GM18519 (cell line): ENCODE data around the gene SEMA6D.

Experiments
- ATAC-seq: cut with Tn5 transposase; IDR thresholded peaks from one replicate; pipeline ENCODE4 v1.9.1; 2021; ENCODE audit warnings: mild to moderate bottlenecking, moderate library complexity; ENCODE audit not compliant: unreplicated experiment, low FRiP score

Gene SEMA6D

DNA sequence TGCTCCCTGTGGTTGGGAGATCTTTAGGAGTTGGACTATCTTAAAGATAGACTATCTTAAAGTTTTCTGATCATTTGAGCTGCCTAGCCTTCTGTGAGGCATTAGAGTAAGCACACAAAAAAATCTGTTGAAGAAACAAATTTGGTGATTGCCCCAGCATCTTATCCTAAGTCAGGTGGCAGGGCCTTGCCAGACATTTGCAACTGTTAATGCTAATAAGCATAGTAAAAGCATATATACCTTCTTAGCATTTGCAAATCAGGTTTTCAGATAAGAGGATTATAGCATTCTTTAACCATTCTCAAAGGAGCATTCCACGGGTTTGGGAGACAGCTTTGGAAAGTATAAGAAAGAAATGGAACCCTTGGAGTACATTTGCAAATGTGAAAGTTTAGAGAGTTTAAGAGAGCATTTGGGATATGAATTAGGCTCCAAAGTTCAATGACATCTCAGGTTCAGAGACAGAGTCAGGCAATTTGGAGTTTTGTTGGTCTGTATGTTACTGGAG, 61.0 kb downstream of the SEMA6D start:
- no peak for ATAC-seq

DNA sequence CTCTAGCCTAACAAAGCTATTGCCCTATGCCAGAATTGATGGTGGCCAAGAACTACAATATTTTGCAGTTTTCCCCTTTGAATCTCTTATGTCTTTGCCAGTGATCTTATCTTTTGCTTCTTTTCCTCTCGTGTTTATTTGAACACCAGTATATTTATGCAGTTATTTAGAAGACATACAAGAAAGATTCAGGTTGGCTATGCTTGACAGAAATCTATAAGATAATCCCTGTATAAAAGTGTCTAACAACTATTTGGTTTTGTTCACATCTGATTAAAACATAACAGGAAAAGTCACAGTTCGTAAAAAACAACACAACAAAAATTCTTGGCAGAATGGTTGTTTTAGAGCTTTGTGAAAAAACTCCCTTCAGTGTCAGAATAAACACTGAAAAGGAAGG, 63.7 kb downstream of the SEMA6D start:
- no peak for ATAC-seq

DNA sequence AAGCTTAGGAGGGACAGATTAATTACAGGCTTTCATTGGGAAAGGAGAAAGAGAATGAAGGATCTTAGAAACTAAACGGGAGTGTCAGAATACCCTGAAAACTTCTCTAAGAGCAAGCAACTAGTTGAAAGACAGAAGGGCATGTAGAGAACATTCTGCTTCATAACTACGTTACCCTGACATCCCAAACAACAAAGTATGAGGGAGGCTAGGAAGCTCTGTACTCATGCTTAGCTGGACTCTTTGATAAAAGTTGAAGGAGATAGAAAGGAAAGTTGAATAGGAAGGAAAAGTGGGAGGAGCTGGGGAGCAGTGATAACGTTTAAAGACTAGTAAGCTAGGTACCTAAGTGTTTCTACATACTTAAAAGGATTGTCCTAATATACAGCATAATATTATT, 64.2 kb downstream of the SEMA6D start:
- ATAC-seq = no peak

DNA sequence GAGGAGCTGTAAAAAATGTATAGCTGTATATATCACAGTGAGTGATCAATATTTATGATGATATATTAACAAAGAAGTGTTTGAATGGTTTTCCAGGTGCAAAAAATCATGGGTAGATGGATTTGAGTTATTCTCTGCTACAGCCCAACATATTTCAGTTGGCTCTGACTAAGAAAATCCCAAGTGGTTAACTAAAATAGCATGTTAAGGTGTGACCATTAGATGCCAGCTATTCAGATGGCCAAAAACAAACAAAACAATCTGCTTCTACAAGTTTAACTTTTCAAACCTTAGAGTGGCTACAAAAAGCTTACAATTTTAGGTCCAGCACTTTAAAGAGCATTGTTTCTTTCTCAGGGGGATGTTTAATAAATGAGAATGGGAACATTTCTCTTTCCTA, 67.5 kb downstream of the SEMA6D start:
- ATAC-seq = no peak

DNA sequence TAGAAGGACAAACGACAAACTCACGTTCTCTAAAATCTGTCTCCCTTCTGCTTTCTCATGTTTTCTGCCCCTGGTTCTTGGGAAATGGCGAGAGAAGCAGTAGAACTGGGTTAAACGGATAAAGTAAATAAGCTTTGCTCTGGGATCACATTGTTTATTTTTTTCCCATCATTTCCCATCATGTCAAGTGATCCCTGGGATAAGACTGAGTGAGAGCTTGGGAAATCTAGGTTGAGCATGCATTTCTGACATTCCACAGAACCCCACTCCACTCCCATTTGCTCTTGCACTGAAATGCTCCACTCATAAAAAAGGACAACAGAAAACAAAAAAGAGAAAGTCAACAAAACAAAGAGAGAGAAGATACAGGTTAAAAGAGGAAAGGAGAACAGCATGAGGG, 69.1 kb downstream of the SEMA6D start:
- ATAC-seq = no peak

DNA sequence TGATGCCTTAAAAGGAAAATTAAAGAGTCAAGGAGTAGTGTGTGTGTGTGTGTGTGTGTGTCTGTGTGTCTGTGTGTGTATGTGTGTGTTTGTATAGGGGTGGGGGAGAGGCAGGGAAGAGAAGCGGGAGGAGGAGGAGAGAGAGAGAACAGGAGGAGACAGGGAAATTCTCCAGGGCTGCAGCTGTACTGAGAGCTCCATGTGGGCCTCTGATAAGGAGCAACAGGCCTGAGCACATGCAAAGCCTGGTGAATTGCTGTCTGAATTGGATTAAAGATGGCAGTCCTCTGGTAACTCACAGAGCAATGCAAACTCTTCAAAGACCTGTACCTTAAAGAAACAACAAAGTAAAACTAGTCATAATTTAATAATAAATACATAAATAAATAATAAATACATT, 70.6 kb downstream of the SEMA6D start:
- no peak for ATAC-seq

DNA sequence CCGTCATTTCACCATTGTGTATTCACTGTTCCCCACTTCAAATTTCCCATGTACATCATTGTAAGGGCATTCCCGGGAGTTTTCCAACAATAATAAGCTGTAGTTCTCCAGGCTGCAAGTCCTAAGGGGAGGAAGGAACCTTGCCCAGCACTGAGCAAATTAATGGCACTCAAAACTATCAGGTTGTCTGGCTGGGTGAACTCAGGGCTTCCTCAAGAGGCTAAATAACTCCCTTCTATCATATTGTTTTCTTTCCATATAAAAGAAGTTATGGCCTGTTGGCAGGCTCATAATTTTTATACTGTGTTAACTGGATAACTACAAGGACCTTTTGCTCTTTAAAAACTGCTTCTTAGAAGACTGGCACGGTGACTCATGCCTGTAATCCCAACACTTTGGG, 71.4 kb downstream of the SEMA6D start:
- ATAC-seq = no peak

DNA sequence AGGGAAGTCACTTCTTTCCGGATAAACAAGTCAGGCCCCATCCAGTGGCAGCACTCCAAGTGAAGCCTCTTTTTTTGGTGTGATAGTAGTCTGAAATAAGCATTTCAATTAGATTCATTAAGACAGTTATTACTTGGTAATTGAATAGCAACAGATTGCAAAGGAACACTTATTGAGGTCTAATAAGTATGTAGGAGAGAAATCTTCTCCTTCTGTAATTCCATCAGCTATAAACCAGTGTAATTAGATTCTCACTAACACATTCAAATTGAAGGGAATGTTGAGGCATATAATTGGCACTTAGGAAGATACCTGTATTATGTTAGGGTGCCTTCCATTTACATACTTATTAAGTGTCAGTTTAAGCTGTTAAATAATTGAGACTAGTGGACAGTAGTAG, 73.9 kb downstream of the SEMA6D start:
- no peak for ATAC-seq

DNA sequence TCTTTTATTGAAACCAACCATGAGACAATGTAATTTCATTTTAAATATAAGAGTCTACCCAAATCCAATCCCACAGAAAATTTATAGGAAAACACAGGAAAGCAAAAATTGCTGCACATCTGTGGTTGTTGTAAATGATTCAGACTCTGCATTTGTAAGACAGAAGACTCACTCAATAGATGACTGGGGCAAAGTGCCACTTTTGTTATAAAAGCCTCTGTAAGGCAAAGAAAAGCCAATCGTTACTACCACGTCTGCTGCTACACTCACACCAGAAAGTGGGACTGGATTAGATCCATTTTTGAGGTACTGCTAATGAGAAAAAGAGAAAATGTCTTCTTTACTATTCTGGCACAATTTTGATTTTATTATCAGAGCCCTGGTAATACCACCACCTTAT, 74.9 kb downstream of the SEMA6D start:
- ATAC-seq = no peak

DNA sequence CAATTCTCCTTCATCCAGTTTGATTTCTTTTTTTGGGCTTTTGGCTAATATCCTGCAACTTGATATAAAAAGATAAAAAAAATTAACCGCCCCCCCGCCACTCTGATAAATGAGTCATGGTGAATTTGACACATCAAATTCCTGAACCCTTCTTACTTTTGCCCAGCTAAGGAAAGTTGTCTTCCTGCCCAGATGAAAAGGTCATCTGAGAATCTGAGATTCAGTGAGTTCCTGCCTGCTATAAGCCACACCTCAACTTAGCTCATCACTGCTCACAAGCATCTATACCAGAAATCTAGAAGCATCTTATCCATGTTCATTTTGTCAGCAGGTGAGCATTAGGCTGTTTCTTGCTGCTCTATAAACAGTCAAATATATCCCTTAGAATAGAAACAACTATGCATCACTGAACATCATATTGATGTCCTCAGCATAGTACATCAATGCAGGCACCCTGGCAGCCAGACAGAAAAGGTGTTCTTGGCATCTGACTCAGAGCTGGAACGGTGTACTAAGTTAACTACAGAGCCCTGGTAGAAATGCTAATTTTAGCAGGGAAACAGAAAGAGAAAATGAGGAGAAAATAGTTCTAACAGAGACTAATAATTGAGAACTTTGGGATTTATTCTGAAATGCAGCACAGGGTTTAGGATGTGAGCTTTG, 77.1 kb downstream of the SEMA6D start:
- ATAC-seq = no peak

DNA sequence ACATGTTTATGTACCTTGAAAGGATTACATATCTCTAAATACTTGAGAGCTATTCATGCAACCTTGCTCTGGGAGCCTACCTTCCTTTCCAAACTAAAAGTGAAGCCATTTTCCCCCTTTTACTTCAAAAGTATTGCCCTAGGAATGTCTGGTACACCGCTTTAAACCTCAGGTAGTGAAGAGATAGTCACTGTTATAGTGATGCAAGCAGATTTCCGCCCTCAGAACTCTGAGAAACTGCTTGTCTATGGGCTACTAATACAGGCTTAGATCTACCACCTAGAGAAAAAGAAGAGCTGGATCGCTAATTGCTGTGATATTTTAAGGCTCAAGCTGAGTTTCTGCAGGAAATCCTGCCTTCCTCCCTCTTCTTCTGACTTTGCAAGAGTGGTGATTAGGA, 78.6 kb downstream of the SEMA6D start:
- ATAC-seq = no peak

DNA sequence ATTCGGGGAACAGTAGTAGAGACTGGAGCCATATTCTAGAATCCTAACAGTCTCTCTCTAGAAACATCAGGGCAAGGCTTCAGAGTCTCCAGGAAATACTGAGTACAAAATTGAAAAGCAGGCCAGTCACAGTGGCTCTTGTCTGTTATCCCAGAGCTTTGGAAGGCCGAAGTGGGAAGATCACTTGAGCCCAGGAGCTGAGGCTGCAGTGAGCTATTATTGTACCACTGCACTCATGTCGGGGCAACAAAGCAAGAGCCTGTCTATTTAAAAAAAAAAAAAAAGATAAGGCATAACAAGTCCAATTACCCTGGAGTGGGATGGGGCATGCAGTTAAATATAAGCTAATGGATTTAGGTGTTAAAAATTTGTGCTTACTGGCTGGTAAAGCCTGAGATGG, 79.0 kb downstream of the SEMA6D start:
- ATAC-seq = no peak

DNA sequence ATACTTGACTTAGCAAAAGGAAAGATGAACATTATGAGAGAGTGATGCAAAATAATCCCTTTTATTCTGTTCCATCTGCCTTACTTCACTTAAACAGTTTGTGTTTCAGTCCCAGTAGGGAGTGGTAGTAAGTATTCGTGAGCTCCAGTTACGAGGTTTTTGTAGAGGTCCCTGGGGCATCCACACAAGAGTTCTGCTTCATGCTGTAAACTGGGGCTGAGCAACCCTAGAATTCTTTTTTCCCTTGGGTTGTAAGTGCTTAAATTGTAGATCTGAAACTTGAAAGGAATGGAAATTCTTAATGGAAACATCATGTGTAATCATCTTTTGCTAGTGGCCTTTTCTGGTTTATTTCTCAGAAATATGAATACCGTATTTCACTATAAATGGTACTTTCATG, 79.5 kb downstream of the SEMA6D start:
- no peak for ATAC-seq

DNA sequence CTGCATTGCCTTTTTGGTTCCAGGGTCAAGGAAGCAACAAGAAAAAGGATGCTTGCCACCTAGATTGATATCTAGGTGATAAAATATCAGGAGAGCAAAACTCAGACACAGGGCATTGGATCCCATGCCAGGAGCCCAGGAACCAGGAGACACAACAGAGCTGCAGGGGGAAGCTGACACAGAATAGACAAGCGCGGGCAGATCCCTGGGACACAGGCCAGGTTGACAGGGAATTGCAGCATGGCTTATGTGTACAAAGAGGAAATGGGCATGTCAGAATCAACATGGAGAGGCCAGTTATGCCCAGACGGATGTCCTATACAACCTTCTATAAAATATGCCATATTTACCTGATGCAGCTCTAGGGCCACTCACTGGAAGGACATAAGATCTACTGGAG, 84.2 kb downstream of the SEMA6D start:
- ATAC-seq = no peak

DNA sequence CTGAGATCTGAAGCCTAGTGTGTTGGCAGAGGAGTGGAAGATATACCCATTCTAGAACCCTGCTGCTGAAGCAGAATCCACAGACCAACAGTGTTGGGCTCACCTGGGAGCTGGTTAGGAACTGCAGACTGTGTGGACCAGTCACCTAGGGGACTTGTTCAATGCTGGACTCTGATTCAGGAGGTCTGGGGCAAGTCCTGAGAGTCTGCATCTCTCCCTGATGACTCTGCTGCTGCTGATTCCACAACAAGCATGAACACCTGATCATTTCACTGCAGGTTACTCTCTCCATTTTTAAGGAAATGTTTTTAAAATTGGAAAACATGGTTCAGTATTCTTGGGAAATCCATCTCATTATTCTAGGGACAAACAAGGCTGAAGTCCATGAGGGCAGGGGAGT, 84.9 kb downstream of the SEMA6D start:
- no peak for ATAC-seq

DNA sequence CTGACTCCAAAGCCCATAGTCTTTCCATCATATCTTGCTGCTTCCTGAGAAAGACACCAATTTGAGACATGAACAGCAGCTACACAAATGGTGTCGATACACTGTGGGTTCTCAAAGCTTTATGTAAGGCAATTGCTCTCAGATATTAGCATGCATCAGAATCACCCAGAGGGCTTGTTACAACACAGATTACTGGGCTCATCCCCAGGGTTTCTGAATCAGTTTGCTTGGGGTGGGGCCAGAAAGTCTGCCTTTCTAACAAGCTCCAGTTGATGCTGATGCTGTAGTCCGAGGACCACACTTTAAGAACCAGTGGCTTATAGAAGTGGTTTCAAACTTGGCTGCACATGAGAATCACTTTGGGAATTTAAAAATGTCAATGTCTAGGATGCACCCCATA, 86.5 kb downstream of the SEMA6D start:
- ATAC-seq = no peak

DNA sequence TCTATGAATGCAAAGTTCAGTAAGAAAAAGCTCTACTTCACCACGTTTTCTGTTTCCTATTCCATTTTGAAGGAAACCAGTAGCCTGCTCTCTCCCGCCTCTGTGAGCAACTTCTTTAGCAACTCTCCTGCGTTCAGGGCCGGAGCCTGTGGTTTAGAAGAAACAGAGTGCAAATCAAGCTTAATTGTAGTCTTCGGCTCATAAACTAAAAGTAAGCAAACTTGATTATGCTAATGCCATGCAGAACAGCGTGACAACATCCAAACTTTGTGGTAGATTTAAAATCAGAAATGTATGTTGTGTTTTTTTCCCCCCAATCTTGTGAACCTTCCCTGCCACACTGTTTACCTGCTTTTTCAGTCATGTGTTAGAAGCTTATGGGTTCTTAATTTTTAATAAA, 87.4 kb downstream of the SEMA6D start:
- ATAC-seq = no peak

DNA sequence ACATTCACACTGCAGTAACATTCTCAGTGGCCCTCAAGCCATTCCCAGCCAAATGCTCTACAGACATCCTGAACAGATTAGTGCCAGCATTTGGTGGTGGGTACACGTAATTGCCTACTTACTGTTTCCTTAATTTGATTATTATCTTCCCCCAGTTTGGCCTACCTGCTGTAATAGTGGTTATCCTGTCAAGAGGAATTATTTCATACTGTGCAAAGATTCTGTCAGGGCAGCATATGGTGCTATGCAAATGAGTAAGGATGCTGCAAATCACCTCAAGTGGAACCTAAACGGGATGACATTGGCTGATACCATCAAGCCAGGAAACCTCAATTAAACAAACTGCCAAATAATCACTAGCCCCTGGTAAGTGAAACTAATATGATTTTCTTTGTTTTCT, 88.7 kb downstream of the SEMA6D start:
- no peak for ATAC-seq

DNA sequence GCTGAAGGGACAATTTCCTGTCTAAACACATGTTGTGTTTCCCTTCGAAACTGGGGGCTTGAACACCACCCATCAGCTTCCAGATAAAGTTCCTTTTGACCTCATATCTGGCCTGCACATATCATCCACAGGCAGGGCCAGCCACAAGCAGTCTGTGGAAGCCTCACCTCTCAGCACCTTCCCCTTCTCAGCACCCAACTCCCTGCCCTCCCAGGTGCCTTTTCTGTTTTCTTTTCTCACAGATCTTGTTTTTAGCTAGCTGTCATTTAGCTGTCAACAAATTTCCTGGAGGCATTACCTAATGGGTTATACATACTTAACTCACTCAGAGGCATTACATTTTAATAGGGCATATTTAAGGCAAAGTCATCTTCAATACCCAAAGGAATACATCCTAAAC, 93.9 kb downstream of the SEMA6D start:
- no peak for ATAC-seq

DNA sequence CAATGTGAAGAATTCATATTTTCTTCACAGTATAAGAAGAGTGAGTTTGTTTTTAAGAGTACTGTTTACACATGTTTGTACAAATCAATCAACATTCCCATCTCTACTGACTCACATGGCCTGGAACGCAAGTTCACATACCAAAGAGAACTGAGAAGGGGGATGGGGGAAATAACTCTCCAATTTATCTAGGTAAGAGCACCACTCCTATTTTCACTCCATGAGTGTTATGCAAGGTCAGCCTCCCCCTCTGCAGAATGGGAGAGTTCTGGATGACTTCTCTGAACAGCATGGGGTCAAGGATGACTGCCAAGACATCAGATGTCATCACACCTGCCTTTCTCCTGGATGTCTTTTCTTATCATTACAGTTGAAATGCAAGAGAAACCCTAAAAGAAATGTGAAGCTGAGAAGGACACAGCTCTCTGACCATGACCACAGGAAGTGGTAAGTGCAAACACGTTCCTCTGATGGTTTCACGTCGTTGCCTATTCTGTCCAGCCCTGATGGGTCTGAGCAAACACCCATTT, 95.2 kb downstream of the SEMA6D start:
- ATAC-seq = peak; percentile 60

DNA sequence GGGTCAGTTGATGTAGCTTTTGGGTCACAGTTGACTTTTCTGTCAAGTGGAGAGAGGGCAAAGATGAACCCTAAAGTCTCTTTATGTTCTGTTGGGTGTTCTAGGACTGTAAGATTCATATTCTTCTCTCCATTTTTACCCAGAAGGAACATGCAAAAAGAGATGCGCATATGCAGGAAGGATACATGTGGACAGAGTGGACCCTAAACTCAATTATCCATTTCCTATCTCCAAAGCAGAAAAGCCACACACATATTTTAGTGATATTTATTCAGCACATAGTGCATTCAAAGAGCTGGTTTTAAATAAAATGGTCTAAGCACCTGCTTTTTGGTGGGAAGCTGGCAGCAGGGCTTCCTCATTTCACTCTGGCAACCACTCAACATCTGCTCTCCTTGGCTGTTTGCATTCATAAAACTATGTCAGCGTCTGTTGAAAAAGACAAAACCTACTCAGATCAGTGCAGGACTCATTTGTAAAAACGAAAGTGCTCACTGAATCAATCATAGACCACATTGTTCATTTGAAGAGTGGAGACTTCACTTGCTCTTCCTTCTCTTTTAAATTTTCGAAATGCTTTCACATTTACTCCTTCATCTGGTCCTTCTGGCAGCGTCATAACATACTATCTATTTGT, 96.6 kb downstream of the SEMA6D start:
- ATAC-seq = peak; percentile 91

DNA sequence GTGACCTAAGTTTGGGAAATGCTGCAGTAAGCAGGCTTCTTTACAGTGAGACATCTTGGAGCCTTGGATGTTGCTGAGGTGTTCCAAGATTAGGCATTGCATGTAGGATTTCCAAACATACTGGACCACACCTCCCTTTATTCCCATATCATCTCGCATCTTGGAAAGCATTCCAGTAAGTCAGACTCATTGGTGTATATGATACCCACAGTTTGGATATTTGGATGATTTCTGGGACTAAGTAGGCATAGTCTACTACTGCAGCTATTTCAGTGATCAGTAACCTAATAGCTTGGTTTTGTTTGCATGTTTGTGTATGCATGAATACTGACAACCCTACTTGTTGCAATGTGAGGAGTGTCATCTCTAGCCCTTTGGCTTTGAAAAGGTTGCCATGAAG, 97.3 kb downstream of the SEMA6D start:
- no peak for ATAC-seq
